CD1c-positive myeloid dendritic cell (primary cell): ENCODE measurements around the gene TRIM60.
"Not testable (repeated sequence)": the region's sequence is repeated elsewhere in the genome, so short reads cannot be mapped to it uniquely, and the experiment has no call there.

ENCODE experiments used
- DNase-seq: peaks from one replicate; pipeline ENCODE4 v3.0.0-alpha.2; 2016; ENCODE audit errors: extremely low spot score

TRIM60 gene

GRCh38 chr4:165053645-165054044 lies 21.8 kb downstream of the TRIM60 start, which contains the start of gene TRIM75:
Gene TRIM75, plus strand, starts transcription at chr4:165053866. Its CDS starts 5,282 bp downstream, at chr4:165059148.
- DNase-seq, result no peak

GRCh38 chr4:165055601-165056000 lies 23.8 kb downstream of the TRIM60 start:
- no peak for DNase-seq

GRCh38 chr4:165058666-165059065 lies 26.9 kb downstream of the TRIM60 start:
- no peak for DNase-seq

- no peak for DNase-seq
Observed at GRCh38 chr4:165059386-165059785, 27.6 kb downstream of the TRIM60 start.

- no peak for DNase-seq
Observed at GRCh38 chr4:165060938-165061337, 29.1 kb downstream of the TRIM60 start.

GRCh38 chr4:165070560-165070959 lies 38.8 kb downstream of the TRIM60 start:
- no peak for DNase-seq

- DNase-seq, result not testable (repeated sequence)
Observed at GRCh38 chr4:165073346-165073745, 41.5 kb downstream of the TRIM60 start.

- DNase-seq, result no peak
Observed at GRCh38 chr4:165077034-165077578, 45.3 kb downstream of the TRIM60 start.

- DNase-seq, result no peak
Observed at GRCh38 chr4:165079476-165079875, 47.7 kb downstream of the TRIM60 start.

GRCh38 chr4:165084787-165085186 lies 53.0 kb downstream of the TRIM60 start:
- not testable (repeated sequence) for DNase-seq

- DNase-seq, result no peak
Observed at GRCh38 chr4:165085946-165086345, 54.1 kb downstream of the TRIM60 start.

GRCh38 chr4:165088366-165088765 lies 56.6 kb downstream of the TRIM60 start:
- DNase-seq, result no peak
